ENCODE data around the gene GRIK3.
"Not testable (repeated sequence)": the region's sequence is repeated elsewhere in the genome, so short reads cannot be mapped to it uniquely, and the experiment has no call there.

The GRIK3 gene

DNA sequence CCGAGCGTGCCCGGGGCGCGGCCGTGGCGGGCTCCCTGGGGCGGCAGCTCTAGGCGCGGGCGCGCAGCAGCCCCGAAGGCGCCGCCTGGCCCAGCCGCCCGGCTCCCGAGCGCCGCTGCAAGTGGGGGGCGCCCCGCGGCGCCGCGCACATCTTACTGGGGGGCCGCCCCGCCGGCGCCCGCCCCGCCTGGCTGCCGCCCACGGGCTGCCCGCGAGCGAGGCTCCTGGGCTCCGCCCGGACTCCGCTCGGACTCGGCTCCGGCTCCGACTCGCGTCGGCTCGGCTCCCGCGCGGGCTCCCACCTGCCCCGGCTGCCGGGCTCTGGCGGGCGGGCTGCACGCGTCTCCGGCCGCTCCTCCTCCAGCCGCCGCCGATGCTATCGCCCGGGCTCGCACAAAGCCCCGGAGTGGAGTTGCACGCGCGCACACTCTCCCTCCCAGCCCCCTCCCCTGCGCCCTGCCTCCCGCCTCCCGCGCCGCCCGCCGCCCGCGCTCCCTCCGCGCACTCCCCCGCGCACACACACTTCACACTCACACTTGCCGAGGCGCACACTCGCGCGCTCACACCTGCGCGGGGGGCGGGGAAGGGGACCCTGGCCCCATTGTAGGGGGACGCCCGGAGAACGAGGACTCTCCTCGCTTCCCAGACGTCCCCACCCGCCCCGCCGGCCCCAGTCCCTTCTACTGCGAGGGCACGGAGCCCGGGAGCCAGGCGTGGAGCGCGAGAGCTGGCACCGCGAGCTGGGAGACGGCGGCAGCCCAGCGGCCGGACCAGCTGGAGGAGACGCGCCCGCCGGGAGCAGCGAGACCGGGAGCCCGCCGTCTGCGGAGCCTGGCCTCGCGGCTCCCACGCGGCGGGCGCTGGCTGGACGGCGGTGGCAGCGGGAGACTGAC, at the start of gene GRIK3:
Gene GRIK3 (minus strand): TSS at position 395 of the 893 bp plus-strand sequence. CDS start 407 bp downstream, outside the sequence.
- DNase-seq (ENCODE audit: low read depth in 2 of 2) = no peak

- no peak for DNase-seq (ENCODE audit: low read depth in 2 of 2)
Observed at GRCh38 chr1:37084013-37084412, 49.7 kb upstream of the GRIK3 start.

- no peak for DNase-seq (ENCODE audit: low read depth in 2 of 2)
Observed at GRCh38 chr1:37083603-37084002, 49.3 kb upstream of the GRIK3 start.

DNA sequence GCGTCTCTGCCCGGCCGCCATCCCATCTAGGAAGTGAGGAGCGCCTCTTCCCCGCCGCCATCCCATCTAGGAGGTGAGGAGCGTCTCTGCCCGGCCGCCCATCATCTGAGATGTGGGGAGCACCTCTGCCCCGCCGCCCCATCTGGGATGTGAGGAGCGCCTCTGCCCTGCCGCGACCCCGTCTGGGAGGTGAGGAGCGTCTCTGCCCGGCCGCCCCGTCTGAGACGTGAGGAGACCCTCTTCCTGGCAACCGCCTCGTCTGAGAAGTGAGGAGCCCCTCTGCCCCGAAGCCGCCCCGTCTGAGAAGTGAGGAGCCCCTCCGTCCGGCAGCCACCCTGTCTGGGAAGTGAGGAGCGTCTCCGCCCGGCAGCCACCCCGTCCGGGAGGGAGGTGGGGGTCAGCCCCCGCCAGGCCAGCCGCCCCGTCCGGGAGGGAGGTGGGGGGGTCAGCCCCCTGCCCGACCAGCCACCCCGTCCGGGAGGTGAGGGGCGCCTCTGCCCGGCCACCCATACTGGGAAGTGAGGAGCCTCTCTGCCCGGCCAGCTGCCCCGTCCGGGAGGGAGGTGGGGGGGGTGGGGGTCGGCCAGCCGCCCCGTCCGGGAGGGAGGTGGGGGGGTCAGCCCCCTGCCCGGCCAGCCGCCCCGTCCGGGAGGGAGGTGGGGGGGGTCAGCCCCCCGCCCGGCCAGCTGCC, 46.1 kb upstream of the GRIK3 start:
- DNase-seq (ENCODE audit: low read depth in 2 of 2) = not testable (repeated sequence)

GRCh38 chr1:37078866-37079265, 44.6 kb upstream of the GRIK3 start:
- DNase-seq (ENCODE audit: low read depth in 2 of 2) = no peak

DNA sequence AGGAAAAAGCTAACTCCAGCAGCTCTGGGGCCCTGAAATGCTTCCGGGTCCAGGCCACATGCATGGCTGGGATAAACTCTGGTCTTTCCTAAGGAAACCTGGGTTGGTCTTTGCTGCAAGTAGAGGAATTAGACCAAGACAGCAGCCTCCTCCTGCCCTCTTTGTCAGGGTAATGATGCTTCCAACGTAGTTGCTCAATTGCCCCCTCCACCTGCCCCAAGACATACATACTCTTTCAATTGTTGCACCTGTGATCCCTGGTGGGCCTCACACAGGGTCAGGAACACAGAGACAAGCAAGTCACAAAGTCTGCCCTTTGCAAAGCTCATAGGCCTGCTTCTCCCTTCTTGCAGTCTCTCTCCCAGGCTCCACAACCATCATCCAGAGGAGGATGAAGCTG, 41.9 kb upstream of the GRIK3 start:
- DNase-seq (ENCODE audit: low read depth in 2 of 2) = no peak

DNA sequence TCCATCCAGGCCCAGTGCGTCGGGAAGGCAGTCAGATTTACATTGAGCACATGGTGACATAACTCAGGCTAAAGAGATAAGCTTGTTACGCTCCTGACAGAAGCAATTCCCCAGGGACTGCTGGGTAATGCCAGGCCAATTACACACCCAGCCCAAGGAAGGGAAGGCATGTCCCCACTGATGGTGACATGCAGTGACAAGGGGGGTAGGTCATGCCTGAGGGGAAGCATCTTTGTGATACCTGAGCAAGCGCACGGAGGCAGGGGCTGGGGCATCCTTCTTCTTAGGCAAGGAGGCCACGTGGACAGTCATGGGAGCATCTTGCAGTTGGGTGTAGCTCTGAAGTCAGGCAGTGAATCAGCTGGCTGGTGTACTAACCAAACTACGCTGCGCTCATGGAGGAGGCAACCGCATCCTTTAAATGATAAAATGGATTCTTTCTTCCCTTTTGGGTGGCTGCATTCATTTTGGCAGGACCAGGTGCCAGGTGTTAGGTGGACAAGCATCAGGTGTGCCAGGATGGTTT, 39.6 kb upstream of the GRIK3 start:
- DNase-seq (ENCODE audit: low read depth in 2 of 2) = no peak

- no peak for DNase-seq (ENCODE audit: low read depth in 2 of 2)
Observed at GRCh38 chr1:37073152-37073853, 39.0 kb upstream of the GRIK3 start.

- no peak for DNase-seq (ENCODE audit: low read depth in 2 of 2)
Observed at GRCh38 chr1:37071829-37072228, 37.5 kb upstream of the GRIK3 start.

DNA sequence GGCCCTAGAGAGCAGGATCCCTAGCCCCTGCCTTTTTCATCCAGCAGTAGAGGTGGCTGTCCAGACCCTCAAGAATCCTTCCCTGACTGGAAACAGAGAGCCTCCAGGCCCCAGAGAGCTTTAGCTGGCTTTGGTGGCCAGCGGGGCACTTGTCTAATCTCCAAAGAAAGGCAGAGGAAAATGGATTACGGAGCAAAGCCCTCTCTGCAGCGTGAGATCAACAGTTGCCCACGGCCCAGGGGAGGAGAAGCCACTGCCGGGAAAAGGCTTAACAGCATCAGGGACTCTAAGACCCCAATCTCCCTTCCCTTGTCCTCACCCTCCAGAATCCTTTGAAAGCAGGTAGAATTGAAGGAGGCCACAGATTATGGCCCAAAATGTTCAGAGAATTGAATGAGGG, 35.8 kb upstream of the GRIK3 start:
- DNase-seq (ENCODE audit: low read depth in 2 of 2) = no peak

GRCh38 chr1:37069406-37069805, 35.1 kb upstream of the GRIK3 start:
- no peak for DNase-seq (ENCODE audit: low read depth in 2 of 2)

DNA sequence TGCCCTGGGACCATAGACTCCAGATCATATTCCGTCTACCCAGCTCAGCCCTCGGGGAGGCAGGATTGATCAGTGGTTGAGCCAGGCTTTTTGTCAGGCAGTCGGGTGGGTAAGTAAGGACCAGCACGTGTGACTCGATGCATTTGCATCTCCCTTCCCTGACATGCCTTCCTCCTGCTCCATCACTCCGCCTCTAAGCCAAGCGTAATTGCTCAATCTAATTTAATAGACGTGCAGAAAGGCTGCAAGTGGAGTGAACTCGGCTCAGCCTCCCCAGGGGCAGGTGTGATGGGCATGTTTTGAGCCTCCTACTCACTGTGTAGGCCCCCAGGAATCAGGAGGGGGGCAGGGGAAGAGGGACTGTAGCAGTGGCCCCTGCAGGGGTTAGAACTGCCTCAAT, 34.6 kb upstream of the GRIK3 start:
- DNase-seq (ENCODE audit: low read depth in 2 of 2) = no peak

- no peak for DNase-seq (ENCODE audit: low read depth in 2 of 2)
Observed at GRCh38 chr1:37068260-37068659, 33.9 kb upstream of the GRIK3 start.

DNA sequence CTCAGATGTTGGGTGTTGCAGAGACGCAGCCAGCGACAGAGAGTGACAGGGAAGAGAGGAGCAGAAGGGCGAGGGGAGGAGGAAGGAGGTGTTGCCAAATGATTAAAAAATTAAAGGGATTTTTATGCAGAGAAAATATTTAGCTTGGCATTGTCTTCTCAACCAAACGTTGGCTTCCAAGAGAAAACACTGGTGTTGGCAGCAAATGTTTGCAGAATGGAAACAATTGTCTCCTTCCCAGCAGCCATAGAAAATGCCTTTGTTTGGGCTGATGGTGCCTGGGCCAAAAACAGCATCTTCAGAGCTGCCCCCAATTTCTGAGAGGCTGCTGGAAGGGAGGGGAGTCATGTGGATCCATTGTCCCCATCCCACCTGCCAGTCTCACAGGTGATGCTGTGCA, 29.7 kb upstream of the GRIK3 start:
- no peak for DNase-seq (ENCODE audit: low read depth in 2 of 2)

DNA sequence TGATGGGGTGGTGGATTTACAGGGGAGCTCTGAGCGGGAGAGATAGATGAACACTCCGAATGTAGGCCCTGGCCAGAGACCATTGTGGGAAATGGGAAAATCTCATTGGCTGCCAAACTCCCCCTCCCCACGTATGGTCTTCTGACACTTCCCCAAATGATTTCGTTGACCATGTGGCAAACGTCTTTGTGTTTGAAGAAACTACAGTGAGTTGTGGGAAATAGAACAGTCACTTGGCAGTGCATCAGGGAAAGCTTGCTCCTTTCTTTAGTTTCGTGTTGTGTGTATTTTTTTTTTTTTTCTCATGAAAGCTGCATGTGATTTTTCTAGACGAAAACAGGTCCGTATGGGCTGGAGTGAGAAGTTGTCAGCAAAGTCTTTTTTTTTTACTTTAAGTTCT, 25.0 kb upstream of the GRIK3 start:
- DNase-seq (ENCODE audit: low read depth in 2 of 2) = no peak

DNA sequence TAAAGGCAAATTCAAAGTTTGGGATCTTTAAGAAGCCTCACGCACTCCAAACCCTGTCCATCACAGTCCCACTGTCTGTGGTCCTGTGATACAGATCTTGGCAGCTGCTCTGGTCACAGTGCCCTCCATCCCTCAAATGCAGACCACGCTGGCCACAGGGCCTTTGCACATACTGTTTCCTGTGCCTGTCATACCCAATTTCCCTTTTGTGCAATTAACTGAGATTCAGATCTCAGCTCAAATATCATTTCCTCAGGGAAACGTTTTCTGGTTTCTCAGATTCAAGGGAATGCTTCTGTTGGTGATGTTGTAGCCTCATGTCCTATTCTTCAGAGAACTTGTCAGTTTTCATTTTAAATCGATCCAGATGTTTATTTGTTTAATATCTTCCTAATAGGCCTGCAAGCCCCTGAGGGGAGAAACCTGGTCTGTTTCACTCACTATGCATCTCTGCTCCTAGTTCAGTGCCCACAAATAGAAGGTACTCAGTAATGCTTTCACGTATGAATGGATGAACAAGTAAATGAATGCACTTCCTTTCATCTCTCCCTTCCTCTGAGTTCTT, 24.2 kb upstream of the GRIK3 start:
- no peak for DNase-seq (ENCODE audit: low read depth in 2 of 2)

- DNase-seq (ENCODE audit: low read depth in 2 of 2) = no peak
Observed at GRCh38 chr1:37056325-37056724, 22.0 kb upstream of the GRIK3 start.

- DNase-seq (ENCODE audit: low read depth in 2 of 2) = no peak
Observed at GRCh38 chr1:37055631-37056030, 21.3 kb upstream of the GRIK3 start.

DNA sequence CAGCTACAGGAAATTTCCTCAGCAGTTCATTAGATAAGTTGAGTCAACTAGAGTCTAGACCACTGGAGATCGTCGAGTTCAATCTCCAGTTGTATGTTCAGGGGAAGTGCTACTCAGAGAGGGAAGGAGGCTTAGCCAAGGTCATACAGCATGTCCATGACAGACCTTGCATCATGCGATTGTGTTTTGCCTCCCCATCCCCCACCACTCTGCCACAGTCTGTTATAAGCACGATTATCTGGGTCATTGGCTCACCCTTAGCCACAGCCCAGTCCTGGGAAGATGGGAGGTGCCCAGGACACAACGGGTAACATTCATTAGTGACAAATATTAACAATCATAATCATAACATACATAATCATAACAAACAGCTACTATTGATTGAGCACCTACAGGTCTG, 18.9 kb upstream of the GRIK3 start:
- no peak for DNase-seq (ENCODE audit: low read depth in 2 of 2)

- DNase-seq (ENCODE audit: low read depth in 2 of 2) = no peak
Observed at GRCh38 chr1:37052120-37052519, 17.8 kb upstream of the GRIK3 start.

DNA sequence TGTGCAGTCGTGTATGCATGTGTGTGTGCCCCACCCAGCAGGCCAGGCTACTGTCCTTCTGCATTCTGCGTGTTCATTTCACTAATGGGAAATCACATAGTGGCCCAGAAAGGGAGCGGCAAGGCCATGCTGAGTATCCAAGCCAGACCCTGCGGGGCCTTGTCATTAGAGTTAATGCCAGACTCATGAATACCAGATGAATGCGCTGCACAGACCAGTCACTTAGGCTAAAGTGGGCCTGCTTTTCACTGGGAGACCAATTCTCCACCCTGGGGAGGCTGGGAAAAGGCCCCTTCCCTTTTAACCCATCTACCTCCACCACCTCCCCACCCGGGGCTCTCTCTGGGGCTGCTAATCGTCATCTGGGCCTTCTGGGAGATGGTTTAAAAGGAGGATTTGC, 17.0 kb upstream of the GRIK3 start:
- no peak for DNase-seq (ENCODE audit: low read depth in 2 of 2)

DNA sequence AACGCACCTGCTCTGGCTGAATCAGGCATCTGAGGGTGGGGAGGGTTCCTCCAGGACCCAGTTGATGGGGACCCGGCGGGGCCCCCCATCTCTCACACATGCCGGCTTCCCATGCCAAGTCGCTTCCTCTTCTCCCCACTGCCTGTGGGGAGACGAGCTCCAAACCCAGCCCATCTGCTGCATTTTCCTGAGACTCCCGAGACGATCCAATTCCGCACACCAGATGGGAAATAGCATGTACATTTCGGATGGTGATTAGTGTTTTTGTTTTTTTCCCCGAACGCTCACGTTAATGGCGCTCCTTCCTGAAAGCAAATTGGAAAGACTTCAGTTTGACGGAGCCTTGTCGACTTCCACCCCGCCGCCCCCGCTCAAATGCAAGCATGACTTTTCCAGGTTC, 13.2 kb upstream of the GRIK3 start:
- DNase-seq (ENCODE audit: low read depth in 2 of 2) = no peak
